NCI-H2196 (cell line): ENCODE data around the gene ALKBH3.

Experiments
- DNase-seq: peaks from one replicate; lab custom pipeline; 2025; ENCODE audit not compliant: unreplicated experiment; lab: John Stamatoyannopoulos, UW

ALKBH3 gene

GRCh38 chr11:43937434-43938411 lies 57.1 kb downstream of the ALKBH3 start:
- DNase-seq: no peak

GRCh38 chr11:43941257-43941994 lies 60.8 kb downstream of the ALKBH3 start:
- DNase-seq: no peak

- DNase-seq: peak; percentile 12
These were observed 62.2 kb downstream of the ALKBH3 start for GRCh38 chr11:43942662-43943371.

GRCh38 chr11:43943372-43943930 lies 62.8 kb downstream of the ALKBH3 start:
- no peak for DNase-seq

- DNase-seq: no peak
These were observed 63.5 kb downstream of the ALKBH3 start for GRCh38 chr11:43943931-43944751.

GRCh38 chr11:43944761-43945311 lies 64.2 kb downstream of the ALKBH3 start:
- DNase-seq: peak; percentile 16

- no peak for DNase-seq
These were observed 66.4 kb downstream of the ALKBH3 start for GRCh38 chr11:43947003-43947500.

- DNase-seq: no peak
These were observed 67.2 kb downstream of the ALKBH3 start for GRCh38 chr11:43947815-43948214.

GRCh38 chr11:43948341-43949225 lies 68.0 kb downstream of the ALKBH3 start:
- DNase-seq: no peak

GRCh38 chr11:43950311-43950855 lies 69.8 kb downstream of the ALKBH3 start:
- DNase-seq: no peak

- DNase-seq: no peak
These were observed 70.6 kb downstream of the ALKBH3 start for GRCh38 chr11:43951231-43951630.

- DNase-seq: no peak
These were observed 71.4 kb downstream of the ALKBH3 start for GRCh38 chr11:43952020-43952400.

- no peak for DNase-seq
These were observed 72.0 kb downstream of the ALKBH3 start for GRCh38 chr11:43952401-43953342.

- no peak for DNase-seq
These were observed 72.9 kb downstream of the ALKBH3 start for GRCh38 chr11:43953521-43953920.

GRCh38 chr11:43954241-43954640 lies 73.6 kb downstream of the ALKBH3 start:
- no peak for DNase-seq

- DNase-seq: no peak
These were observed 74.9 kb downstream of the ALKBH3 start for GRCh38 chr11:43955381-43956118.

- DNase-seq: no peak
These were observed 76.9 kb downstream of the ALKBH3 start for GRCh38 chr11:43957571-43957970.
